ENCODE results near the gene LCN15. TPM values are rescaled to one million over a fixed set of nuclear protein-coding genes. Genes with fewer than 3 reads are reported as not detected.

LCN15 gene
- total and polyA plus RNA-seq, 10 of the 15 experiments (the other 5 are each of a cell fraction or from before 2014, with no cell fraction given): 0.37 to 0.50 TPM; not detected in 8

DNA sequence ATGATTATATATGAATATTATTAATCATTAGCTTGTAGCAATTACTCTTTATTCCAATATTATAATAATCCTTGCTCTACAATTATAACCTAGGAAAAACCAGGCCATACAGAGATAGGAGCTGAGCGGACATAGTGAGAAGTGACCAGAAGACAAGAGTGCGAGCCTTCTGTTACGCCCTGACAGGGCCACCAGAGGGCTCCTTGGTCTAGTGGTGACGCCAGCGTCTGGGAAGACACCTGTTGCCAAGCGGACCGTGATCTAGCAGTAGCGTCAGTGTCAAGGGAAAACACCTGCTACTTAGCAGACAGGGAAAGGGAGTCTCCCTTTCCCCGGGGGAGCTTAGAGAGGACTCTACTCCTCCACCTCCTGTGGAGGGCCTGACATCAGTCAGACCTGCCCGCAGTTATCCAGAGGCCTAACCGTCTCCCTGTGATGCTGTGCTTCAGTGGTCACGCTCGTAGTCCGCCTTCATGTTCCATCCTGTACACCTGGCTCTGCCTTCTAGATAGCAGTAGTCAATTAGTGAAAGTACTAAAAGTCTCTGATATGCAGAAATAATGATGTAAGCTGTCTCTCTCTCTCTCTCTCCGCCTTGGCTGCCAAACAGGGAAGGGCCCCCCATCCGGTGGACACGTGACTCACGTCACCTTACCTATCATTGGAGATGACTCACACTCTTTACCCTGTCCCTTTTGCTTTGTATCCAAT lies 2.2 kb upstream of the LCN15 start (continued):
- TF ChIP-seq BHLHE40 (IDR thresholded peaks at IDR 0.05; ENCODE audit: borderline replicate concordance in 1 of 2, low read depth in 2 of 2, low read length in 1 of 2): peak; percentile 62 to 92; a peak in 3 of 4 replicates
- peak; percentile 46 for TF ChIP-seq MEF2B (IDR thresholded peaks at IDR 0.05; ENCODE audit: partially characterized antibody, poor library complexity, severe bottlenecking)
- peak; percentile 68; the same call in 1 of the 2 replicates for TF ChIP-seq NBN (IDR thresholded peaks at IDR 0.05)
- TF ChIP-seq, protein P1, sequence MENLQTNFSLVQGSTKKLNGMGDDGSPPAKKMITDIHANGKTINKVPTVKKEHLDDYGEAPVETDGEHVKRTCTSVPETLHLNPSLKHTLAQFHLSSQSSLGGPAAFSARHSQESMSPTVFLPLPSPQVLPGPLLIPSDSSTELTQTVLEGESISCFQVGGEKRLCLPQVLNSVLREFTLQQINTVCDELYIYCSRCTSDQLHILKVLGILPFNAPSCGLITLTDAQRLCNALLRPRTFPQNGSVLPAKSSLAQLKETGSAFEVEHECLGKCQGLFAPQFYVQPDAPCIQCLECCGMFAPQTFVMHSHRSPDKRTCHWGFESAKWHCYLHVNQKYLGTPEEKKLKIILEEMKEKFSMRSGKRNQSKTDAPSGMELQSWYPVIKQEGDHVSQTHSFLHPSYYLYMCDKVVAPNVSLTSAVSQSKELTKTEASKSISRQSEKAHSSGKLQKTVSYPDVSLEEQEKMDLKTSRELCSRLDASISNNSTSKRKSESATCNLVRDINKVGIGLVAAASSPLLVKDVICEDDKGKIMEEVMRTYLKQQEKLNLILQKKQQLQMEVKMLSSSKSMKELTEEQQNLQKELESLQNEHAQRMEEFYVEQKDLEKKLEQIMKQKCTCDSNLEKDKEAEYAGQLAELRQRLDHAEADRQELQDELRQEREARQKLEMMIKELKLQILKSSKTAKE (IDR thresholded peaks at IDR 0.05; ENCODE audit: low read depth, poor library complexity, severe bottlenecking): peak; percentile 76
- peak; percentile 42 for TF ChIP-seq CREM (IDR thresholded peaks at IDR 0.05; ENCODE audit: low read depth)
- TF ChIP-seq JUNB (IDR thresholded peaks at IDR 0.05): peak; percentile 65
- peak; percentile 20 for TF ChIP-seq SMAD1 (IDR thresholded peaks at IDR 0.05; ENCODE audit: low read depth, partially characterized antibody)
- TF ChIP-seq USF1 (IDR thresholded peaks at IDR 0.05; ENCODE audit: borderline replicate concordance, extremely low read length, insufficient read depth, low read depth, low read length): peak; percentile 71
- TF ChIP-seq, protein P2, sequence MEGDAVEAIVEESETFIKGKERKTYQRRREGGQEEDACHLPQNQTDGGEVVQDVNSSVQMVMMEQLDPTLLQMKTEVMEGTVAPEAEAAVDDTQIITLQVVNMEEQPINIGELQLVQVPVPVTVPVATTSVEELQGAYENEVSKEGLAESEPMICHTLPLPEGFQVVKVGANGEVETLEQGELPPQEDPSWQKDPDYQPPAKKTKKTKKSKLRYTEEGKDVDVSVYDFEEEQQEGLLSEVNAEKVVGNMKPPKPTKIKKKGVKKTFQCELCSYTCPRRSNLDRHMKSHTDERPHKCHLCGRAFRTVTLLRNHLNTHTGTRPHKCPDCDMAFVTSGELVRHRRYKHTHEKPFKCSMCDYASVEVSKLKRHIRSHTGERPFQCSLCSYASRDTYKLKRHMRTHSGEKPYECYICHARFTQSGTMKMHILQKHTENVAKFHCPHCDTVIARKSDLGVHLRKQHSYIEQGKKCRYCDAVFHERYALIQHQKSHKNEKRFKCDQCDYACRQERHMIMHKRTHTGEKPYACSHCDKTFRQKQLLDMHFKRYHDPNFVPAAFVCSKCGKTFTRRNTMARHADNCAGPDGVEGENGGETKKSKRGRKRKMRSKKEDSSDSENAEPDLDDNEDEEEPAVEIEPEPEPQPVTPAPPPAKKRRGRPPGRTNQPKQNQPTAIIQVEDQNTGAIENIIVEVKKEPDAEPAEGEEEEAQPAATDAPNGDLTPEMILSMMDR (IDR thresholded peaks at IDR 0.05 in 2 of 3, conservative IDR thresholded peaks at IDR 0.05 in 1 of 3; ENCODE audit: control insufficient read depth in 2 of 3, extremely low read depth in 1 of 3, insufficient read depth in 1 of 3, low read depth in 3 of 3, low read length in 3 of 3): peak; percentile 17 to 31 (median 22); a peak in 3 of 6 replicates
- peak; percentile 66; the same call in 1 of the 2 replicates for TF ChIP-seq MTA2 (IDR thresholded peaks at IDR 0.05; ENCODE audit: low read depth)
- TF ChIP-seq EED (IDR thresholded peaks at IDR 0.05; ENCODE audit: low read depth): peak; percentile 86
